ENCODE data around the gene A3GALT2. TPM values are rescaled to one million over a fixed set of nuclear protein-coding genes. Genes with fewer than 3 reads are reported as not detected.
A peak's percentile ranks its signal among the peaks of the same experiment; 100 is the strongest.

Gene A3GALT2
- total RNA-seq, 1 donor from 2014 or later, result not detected

GRCh38 chr1:33332357-33332789, 11.5 kb upstream of the A3GALT2 start:
- peak; percentile 49 for DNase-seq (ENCODE audit: low spot score)

DNA sequence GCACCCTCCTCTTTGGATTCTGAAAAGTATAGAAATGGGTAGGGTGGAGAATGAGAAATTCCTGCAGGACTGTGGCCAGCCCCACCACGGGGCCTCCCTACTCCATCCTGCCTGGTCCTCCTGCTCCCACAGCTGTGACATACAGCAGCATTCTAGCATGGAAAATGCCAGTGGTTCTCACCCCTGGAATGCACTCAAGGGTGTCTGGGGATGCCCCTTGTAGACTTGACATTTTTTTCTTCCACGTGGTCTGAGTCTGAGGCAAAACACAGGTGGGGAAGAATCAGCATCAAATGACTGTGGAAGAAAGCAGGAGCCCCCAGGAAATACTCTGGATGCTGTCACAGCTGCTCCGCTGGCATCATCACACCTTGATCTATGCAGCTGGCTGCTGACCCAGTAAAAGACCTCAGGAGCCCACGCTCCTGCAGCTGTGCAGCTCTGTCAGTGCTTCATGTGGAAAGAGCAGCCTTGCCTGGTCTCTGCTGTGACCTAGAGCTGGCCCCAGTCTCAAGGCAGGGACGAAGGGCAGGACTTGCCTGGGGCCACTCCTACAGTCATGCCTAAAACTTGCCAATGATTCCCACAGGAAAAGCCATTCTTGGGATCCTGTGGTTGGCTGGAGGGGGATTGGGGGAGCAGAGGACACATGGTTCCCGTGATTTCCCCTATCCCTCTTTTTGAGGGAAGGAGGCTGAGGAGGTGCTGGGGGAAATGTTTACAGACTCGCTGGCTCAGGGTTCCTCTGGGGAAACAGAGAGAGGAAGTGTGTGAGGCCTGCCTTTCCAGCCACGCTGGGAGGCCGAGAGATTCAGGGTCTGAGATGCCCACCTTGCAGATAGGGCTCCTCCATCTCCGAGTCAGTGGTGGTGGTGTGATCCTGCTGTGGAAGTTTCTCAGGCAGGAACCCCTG, 10.8 kb upstream of the A3GALT2 start:
- peak; percentile 57 for DNase-seq (ENCODE audit: low spot score)

DNA sequence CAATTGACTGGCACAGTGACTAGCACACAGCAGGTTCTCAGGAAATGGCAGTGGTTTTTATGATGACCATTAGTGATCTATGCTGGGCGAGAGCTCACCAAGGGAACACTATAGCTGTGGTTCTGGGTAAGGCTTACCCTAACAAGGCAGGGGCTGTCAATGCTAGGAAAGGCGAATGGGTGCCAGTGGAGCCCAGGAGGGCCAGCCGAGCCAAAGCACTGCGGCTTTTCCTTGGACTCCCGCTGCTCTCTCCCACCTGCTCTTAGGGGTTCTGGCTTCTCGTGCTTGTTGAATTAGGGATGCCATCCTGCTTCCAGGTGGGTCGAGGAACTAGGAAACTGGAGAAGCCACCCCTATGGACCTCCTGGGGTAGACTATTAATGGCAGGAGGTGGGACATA, 10.0 kb upstream of the A3GALT2 start:
- DNase-seq (ENCODE audit: low spot score), result peak; percentile 69

GRCh38 chr1:33330361-33330890, 9.5 kb upstream of the A3GALT2 start:
- peak; percentile 33 for DNase-seq (ENCODE audit: low spot score)

DNA sequence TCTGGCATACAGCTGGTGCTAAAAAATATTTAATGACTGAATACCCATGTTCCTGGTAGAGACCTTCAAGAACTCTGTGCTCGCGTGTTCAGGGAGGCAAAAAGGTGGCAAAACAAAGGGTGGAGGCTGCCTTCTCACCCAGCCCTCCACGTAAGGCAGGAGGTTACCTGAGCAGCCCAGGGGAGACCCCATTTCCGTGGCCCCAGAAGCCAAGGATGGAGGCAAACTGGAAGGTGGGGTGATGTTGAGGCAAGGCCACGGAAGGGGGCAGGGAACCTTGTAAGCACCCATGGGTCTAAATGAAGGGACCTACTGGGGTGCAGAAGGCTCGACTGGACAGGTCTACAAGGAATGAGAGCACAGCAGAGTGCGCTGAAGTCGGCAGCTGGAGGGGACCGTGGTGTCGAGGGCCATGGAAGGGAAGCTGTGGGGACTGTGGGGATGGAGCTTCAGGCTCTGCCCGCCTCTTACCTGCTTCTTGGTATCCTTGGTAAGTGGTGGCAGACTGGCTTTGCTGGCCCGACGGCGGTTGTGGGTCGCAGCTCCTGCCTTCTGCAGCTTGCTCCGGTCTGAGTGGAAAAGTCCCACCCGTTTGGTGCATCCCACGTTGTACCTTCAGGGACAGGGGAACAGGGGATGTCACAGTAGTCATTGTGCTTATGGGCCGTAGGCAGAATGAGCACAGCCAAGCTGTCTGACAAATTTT, 8.9 kb upstream of the A3GALT2 start:
- DNase-seq (ENCODE audit: low spot score), result peak; percentile 77

DNA sequence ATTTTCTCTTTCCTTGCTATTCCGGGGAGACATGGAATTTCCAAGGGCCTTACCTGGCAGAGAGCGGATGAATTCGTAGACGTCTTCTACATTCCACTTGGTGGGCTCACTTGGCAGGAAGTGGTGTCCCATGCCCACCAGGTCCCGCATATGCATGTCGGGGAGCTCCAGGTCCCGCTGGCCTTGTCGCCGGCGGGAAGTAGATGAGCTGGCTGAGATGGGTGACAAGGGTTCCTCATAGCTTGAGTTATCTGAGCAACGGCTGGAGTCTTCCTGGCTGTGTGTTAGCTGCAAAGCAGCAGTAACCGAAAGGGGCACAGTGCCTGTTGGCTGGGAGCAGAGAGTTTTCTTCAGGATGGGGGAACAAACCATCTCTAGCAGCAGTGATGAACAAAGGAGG, 7.9 kb upstream of the A3GALT2 start:
- DNase-seq (ENCODE audit: low spot score), result peak; percentile 35

GRCh38 chr1:33327587-33328325, 6.9 kb upstream of the A3GALT2 start:
- peak; percentile 49 for DNase-seq (ENCODE audit: low spot score)

GRCh38 chr1:33326785-33327184, 5.9 kb upstream of the A3GALT2 start:
- no peak for DNase-seq (ENCODE audit: low spot score)

DNA sequence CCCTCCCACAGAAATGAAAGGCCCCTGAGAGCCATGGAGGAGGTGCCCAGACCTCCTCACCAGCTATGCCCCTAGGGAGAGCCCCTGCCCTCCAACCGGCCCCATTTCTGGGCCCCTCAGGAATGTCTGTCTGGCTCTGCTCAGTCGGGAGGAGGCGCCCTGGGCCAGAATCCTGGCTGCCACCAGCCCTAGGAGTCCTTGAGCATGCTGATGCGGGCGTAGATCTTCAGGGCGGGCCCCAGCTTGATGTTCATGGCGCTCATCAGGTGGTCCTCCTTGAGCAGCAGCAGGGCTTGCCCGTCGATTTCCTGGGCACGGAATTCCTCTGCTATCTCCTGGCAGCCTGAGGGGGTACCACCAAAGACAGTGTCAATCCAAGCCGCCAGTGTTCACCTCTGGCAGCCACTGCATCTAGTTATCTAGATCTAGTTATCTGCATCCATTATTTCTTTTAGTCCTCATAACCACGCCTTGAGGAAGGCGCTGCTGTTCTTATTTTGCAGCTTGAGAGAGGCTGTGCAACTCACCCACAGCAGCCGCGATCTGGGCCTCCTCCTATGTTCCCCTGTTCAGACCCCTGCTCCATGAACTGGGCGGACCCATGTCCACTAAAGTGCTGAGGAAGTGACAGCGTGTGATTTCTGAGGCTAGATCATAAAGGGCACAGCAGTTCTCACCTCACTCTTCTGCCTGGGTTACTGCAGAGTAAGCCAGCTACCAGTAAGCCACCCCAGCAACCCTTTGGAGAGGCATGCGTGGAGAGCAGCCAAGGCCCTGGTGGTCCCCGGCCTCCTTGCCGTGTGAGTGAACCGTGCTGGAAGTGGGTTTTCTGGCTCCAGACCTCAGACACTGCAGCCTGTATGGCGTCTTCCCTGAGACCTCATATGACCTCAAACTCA, 4.0 kb upstream of the A3GALT2 start:
- no peak for DNase-seq (ENCODE audit: low spot score)

GRCh38 chr1:33323663-33324477, 3.0 kb upstream of the A3GALT2 start:
- DNase-seq (ENCODE audit: low spot score), result no peak

- no peak for DNase-seq (ENCODE audit: low spot score)
Measured at GRCh38 chr1:33322870-33323585, 2.1 kb upstream of the A3GALT2 start.

- DNase-seq (ENCODE audit: low spot score), result no peak
Measured at GRCh38 chr1:33322109-33322508, 1.2 kb upstream of the A3GALT2 start.

DNA sequence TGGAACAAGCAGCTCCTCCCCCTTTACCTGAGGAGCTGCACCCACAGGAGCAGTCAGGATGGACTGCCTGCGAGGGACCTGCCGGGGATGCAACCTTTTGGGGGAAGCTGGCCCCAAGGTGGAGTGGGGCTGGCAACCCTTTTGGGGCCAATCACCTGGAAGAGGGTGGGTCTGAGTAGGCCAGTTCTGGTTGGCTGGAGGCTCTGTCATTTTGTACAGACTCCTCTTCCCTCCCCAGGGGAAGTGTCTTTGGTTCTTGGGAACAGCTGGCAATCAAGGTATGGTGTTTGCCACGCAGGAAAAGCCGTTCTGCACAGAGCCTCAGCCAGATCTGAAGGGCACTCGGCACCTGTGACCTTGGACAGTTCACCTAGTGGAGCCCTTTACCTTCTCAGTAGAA, 280 bp upstream of the A3GALT2 start:
- no peak for DNase-seq (ENCODE audit: low spot score)

- no peak for DNase-seq (ENCODE audit: low spot score)
Measured at GRCh38 chr1:33319949-33320618, 814 bp downstream of the A3GALT2 start.

- no peak for DNase-seq (ENCODE audit: low spot score)
Measured at GRCh38 chr1:33319186-33319948, 1.5 kb downstream of the A3GALT2 start.

- no peak for DNase-seq (ENCODE audit: low spot score)
Measured at GRCh38 chr1:33317946-33318345, 3.0 kb downstream of the A3GALT2 start.

GRCh38 chr1:33317354-33317753, 3.5 kb downstream of the A3GALT2 start:
- DNase-seq (ENCODE audit: low spot score), result no peak

Data from mesenteric fat pad (tissue), 1 donor.